HG03520 (cell line): ENCODE data around the gene EYA2.

Experiments used
- ATAC-seq: cut with Tn5 transposase; IDR thresholded peaks from one replicate; pipeline ENCODE4 v1.9.1; 2021; ENCODE audit warnings: mild to moderate bottlenecking, moderate library complexity; ENCODE audit not compliant: unreplicated experiment

The EYA2 gene

GRCh38 chr20:47058236-47058635, 163.6 kb downstream of the EYA2 start:
- ATAC-seq: no peak

GRCh38 chr20:47059536-47059935, 164.9 kb downstream of the EYA2 start:
- ATAC-seq: no peak

- ATAC-seq: no peak
Observed at GRCh38 chr20:47061549-47061948, 166.9 kb downstream of the EYA2 start.

GRCh38 chr20:47062226-47062890, 167.7 kb downstream of the EYA2 start:
- ATAC-seq: no peak

GRCh38 chr20:47063407-47063806, 168.8 kb downstream of the EYA2 start:
- ATAC-seq: no peak

- ATAC-seq: no peak
Observed at GRCh38 chr20:47063808-47064207, 169.2 kb downstream of the EYA2 start.

GRCh38 chr20:47066484-47067270, 172.0 kb downstream of the EYA2 start:
- ATAC-seq: no peak

GRCh38 chr20:47067776-47068175, 173.1 kb downstream of the EYA2 start:
- no peak for ATAC-seq

- no peak for ATAC-seq
Observed at GRCh38 chr20:47070176-47070575, 175.5 kb downstream of the EYA2 start.

GRCh38 chr20:47071646-47072185, 177.1 kb downstream of the EYA2 start:
- ATAC-seq: no peak

GRCh38 chr20:47073766-47074475, 179.3 kb downstream of the EYA2 start:
- no peak for ATAC-seq

GRCh38 chr20:47075263-47075662, 180.6 kb downstream of the EYA2 start:
- ATAC-seq: no peak

- ATAC-seq: no peak
Observed at GRCh38 chr20:47079047-47079446, 184.4 kb downstream of the EYA2 start.

GRCh38 chr20:47080365-47080764, 185.7 kb downstream of the EYA2 start:
- no peak for ATAC-seq

GRCh38 chr20:47086316-47086715, 191.7 kb downstream of the EYA2 start:
- ATAC-seq: no peak

- no peak for ATAC-seq
Observed at GRCh38 chr20:47088335-47088734, 193.7 kb downstream of the EYA2 start.

GRCh38 chr20:47089151-47089550, 194.5 kb downstream of the EYA2 start:
- no peak for ATAC-seq

- ATAC-seq: no peak
Observed at GRCh38 chr20:47090835-47091234, 196.2 kb downstream of the EYA2 start.

- ATAC-seq: no peak
Observed at GRCh38 chr20:47093320-47093966, 198.8 kb downstream of the EYA2 start.

GRCh38 chr20:47095690-47096089, 201.0 kb downstream of the EYA2 start:
- ATAC-seq: no peak
